NT2/D1 (cell line): ENCODE data around the gene ARSI.

Experiments
- DNase-seq: peaks from one replicate; pipeline ENCODE4 v3.0.0-alpha.2; 2011; ENCODE audit warnings: low read depth, low spot score
- H3K27me3 ChIP-seq: 2 replicates; pipeline ENCODE4 v1.6.0; 2011; ENCODE audit warnings: mild to moderate bottlenecking; ENCODE audit not compliant: insufficient read length, insufficient read depth
- H3K36me3 ChIP-seq: 2 replicates; pipeline ENCODE4 v1.6.1; 2011; ENCODE audit warnings: mild to moderate bottlenecking, low read length, mixed read lengths; ENCODE audit not compliant: insufficient read depth, insufficient read length
- H3K4me1 ChIP-seq: 2 replicates; pipeline ENCODE4 v1.5.1; 2011; ENCODE audit not compliant: insufficient read depth, insufficient read length
- H3K4me3 ChIP-seq: 2 replicates; pipeline ENCODE4 v1.5.1; 2011; ENCODE audit warnings: low read depth; ENCODE audit not compliant: insufficient read length
- H3K9ac ChIP-seq: 2 replicates; pipeline ENCODE4 v1.6.0; 2011; ENCODE audit warnings: low read depth; ENCODE audit not compliant: insufficient read length
- H3K9me3 ChIP-seq: 2 replicates; pipeline ENCODE4 v1.5.1; 2011; ENCODE audit warnings: mild to moderate bottlenecking, low read length; ENCODE audit not compliant: insufficient read depth
- SUZ12 ChIP-seq: IDR thresholded peaks from 2 replicates; pipeline ENCODE4 v1.6.1; 2011; ENCODE audit not compliant: insufficient read length, insufficient read depth; ENCODE audit errors: extremely low read depth
- YY1 ChIP-seq: IDR thresholded peaks from 2 replicates; pipeline ENCODE4 v1.6.1; 2011; ENCODE audit not compliant: insufficient read length, insufficient read depth
- ZNF274 ChIP-seq: IDR thresholded peaks from 2 replicates; pipeline ENCODE4 v1.6.1; 2011; ENCODE audit warnings: mild to moderate bottlenecking, low read depth, low read length

Gene ARSI

GRCh38 chr5:150261231-150261630 is 41.5 kb downstream of the ARSI start:
- TF ChIP-seq YY1 (no peak), SUZ12 (no peak), ZNF274 (no peak)
- no peaks in the 10 kb centered on the region for H3K36me3 ChIP-seq
- no peak for DNase-seq
- no peak overlapping the region for H3K4me3 ChIP-seq
- H3K9ac ChIP-seq: no peak overlapping the region
- peaks cover 12% of the 10 kb centered on the region for H3K4me1 ChIP-seq
- no peaks in the 10 kb centered on the region for H3K9me3 ChIP-seq
- H3K27me3 ChIP-seq: no peaks in the 10 kb centered on the region

GRCh38 chr5:150258130-150258529 is 44.6 kb downstream of the ARSI start:
- Histone ChIP-seq H3K36me3 (no peaks in the 10 kb centered on the region), H3K4me1 (peaks cover 1% of the 10 kb centered on the region), H3K9me3 (no peaks in the 10 kb centered on the region), H3K4me3 (no peak overlapping the region), H3K9ac (no peak overlapping the region), H3K27me3 (no peaks in the 10 kb centered on the region)
- no peak for TF ChIP-seq ZNF274
- DNase-seq: no peak

GRCh38 chr5:150257424-150257823 is 45.3 kb downstream of the ARSI start:
- DNase-seq: no peak
- no peaks in the 10 kb centered on the region for H3K36me3 ChIP-seq
- H3K4me1 ChIP-seq: no peaks in the 10 kb centered on the region
- no peaks in the 10 kb centered on the region for H3K9me3 ChIP-seq
- no peak overlapping the region for H3K4me3 ChIP-seq
- H3K27me3 ChIP-seq: no peaks in the 10 kb centered on the region
- H3K9ac ChIP-seq: no peak overlapping the region
- TF ChIP-seq YY1 (no peak), SUZ12 (no peak), ZNF274 (no peak)

- no peaks in the 10 kb centered on the region for H3K36me3 ChIP-seq
- no peak overlapping the region for H3K4me3 ChIP-seq
- no peaks in the 10 kb centered on the region for H3K4me1 ChIP-seq
- TF ChIP-seq YY1 (no peak), ZNF274 (no peak), SUZ12 (no peak)
- H3K9me3 ChIP-seq: no peaks in the 10 kb centered on the region
- H3K9ac ChIP-seq: no peak overlapping the region
- no peak for DNase-seq
- no peaks in the 10 kb centered on the region for H3K27me3 ChIP-seq
Observed at GRCh38 chr5:150256410-150257064, 46.2 kb downstream of the ARSI start.

- Histone ChIP-seq H3K4me1 (no peaks in the 10 kb centered on the region), H3K9ac (no peak overlapping the region), H3K36me3 (no peaks in the 10 kb centered on the region), H3K27me3 (no peaks in the 10 kb centered on the region), H3K9me3 (no peaks in the 10 kb centered on the region), H3K4me3 (no peak overlapping the region)
- no peak for DNase-seq
- TF ChIP-seq YY1: no peak
- TF ChIP-seq ZNF274: no peak
- no peak for TF ChIP-seq SUZ12
Observed at GRCh38 chr5:150255659-150256409, 46.9 kb downstream of the ARSI start.

GRCh38 chr5:150254774-150255173 is 47.9 kb downstream of the ARSI start:
- Histone ChIP-seq H3K27me3 (no peaks in the 10 kb centered on the region), H3K9ac (no peak overlapping the region), H3K9me3 (no peaks in the 10 kb centered on the region), H3K4me1 (no peaks in the 10 kb centered on the region), H3K4me3 (no peak overlapping the region), H3K36me3 (no peaks in the 10 kb centered on the region)
- no peak for DNase-seq
- TF ChIP-seq SUZ12 (no peak), ZNF274 (no peak), YY1 (no peak)

GRCh38 chr5:150254363-150254762 is 48.3 kb downstream of the ARSI start:
- Histone ChIP-seq H3K9me3 (no peaks in the 10 kb centered on the region), H3K4me3 (no peak overlapping the region), H3K27me3 (no peaks in the 10 kb centered on the region), H3K36me3 (no peaks in the 10 kb centered on the region), H3K4me1 (no peaks in the 10 kb centered on the region), H3K9ac (no peak overlapping the region)
- DNase-seq: no peak
- TF ChIP-seq ZNF274 (no peak), YY1 (no peak), SUZ12 (no peak)
